HG03378 (cell line): Measurements from ENCODE around the gene TBC1D25.
"Not testable (repeated sequence)": the region's sequence is repeated elsewhere in the genome, so short reads cannot be mapped to it uniquely, and the experiment has no call there.

Source experiments
- ATAC-seq: cut with Tn5 transposase; IDR thresholded peaks from one replicate; pipeline ENCODE4 v1.9.1; 2021; ENCODE audit warnings: mild to moderate bottlenecking, moderate library complexity; ENCODE audit not compliant: unreplicated experiment

Gene TBC1D25

GRCh38 chrX:48555731-48556325 lies 16.3 kb downstream of the TBC1D25 start:
- ATAC-seq: not testable (repeated sequence)

GRCh38 chrX:48558271-48558670 lies 18.8 kb downstream of the TBC1D25 start:
- ATAC-seq: no peak

DNA sequence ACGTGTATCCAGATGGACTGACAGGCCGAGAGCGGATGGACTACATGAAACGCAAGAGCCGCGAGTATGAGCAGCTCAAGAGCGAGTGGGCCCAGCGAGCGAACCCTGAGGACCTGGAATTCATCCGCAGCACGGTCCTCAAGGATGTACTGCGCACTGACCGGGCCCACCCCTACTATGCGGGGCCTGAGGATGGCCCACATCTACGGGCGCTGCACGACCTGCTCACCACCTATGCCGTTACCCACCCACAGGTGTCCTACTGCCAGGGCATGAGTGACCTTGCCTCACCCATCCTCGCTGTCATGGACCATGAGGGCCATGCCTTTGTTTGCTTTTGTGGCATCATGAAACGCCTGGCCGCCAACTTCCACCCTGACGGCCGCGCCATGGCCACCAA lies 20.1 kb downstream of the TBC1D25 start:
- ATAC-seq: no peak

DNA sequence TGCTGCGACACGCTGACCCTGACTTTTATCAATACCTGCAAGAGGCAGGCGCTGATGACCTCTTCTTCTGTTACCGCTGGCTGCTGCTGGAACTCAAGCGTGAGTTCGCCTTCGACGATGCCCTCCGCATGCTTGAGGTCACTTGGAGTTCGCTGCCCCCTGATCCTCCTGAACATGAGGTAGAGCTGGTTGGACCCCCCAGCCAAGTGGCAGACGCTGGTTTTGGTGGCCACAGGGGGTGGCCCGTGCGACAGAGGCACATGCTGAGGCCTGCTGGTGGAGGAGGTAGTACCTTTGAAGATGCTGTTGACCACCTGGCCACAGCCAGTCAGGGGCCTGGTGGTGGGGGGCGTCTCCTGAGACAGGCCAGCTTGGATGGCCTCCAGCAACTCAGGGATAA lies 20.5 kb downstream of the TBC1D25 start:
- ATAC-seq: no peak

DNA sequence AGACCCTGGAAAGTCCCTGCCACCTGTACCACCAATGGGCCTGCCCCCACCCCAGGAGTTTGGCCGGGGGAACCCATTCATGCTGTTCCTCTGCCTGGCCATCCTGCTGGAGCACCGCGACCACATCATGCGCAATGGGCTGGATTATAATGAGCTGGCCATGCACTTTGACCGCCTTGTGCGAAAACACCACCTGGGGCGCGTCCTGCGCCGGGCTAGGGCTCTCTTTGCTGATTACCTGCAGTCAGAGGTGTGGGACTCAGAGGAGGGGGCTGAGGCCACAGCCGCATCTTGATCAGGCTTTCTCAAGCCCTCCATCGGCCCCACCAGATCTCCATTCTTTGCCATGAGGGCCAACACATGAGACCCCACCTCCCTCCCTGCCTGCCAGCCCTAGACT lies 21.2 kb downstream of the TBC1D25 start:
- no peak for ATAC-seq

- ATAC-seq: peak; percentile 48
These were observed 30.4 kb downstream of the TBC1D25 start for GRCh38 chrX:48569958-48570357.

DNA sequence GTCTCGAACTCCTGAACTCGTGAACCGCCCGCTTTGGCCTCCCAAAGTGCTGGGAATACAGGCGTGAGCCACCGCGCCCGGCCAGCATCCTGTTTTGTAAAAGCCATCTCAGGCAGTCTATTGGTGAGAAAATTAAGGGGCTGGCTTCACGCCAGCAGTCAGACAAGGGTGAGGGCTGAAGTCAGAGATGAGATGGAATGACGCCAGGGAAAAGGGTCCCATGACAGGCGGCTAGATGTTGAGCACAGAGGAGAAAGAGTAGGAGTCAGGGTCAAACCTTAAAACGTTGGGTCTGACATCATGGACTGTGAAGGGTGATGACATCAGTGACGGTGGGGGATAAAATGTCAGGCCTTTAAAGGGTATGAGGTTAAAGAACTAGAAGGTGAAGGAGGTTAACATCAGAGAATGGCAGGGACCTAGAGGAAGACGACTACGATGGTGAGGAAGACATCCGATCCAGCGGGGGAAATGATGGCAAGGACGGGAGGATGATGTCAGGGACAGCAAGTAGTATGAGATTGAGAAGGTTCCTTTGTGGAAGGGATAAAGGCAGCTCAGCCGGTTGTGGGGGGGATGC lies 34.3 kb downstream of the TBC1D25 start:
- peak; percentile 8 for ATAC-seq

DNA sequence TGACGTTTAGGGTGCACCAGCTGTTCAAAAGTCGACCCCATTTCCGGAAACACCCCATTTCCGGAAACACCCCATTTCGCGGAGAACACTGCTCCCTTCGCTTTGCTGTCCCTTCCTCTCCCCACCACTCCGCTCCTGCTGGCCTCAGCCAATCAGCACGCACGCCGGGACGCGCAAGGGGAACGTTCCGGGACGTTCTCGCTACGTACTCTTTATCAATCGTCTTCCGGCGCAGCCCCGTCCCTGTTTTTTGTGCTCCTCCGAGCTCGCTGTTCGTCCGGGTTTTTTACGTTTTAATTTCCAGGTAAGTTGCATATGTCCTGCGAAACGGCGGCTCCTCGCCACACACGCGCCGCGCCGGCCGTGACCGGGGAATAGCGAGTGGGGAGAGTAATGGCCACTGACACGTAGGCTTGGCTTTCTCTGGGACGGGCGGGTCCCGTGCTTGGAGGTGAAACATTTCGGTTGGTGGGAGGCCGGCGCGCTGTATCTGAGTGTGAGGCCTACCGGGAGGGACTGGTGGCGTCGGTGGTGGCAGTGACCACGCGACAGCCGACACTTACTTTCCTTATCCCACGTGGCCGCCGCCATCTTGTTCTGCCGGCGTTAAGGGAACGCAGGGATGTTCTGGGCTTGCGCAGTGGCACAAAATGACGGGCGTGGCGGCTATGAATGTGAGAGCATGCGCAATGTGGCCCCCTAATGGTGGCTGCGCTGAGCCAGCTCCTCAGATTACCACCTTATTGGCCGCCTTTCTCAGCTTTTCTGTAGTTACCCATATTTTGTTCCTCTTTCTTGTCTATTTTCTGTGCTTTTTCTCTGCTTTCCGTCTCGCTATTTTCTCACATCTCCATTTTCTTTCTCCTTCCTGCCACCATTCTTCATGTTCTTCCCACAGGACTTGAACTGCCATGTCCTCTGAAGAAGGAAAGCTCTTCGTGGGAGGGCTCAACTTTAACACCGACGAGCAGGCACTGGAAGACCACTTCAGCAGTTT lies 35.1 kb downstream of the TBC1D25 start, which contains the start of gene RBM3:
Gene RBM3, plus strand, starts transcription at position 215 of the 997 bp plus-strand sequence. Its CDS starts 697 bp downstream, at position 912.
- ATAC-seq: peak; percentile 63

GRCh38 chrX:48575642-48576041 lies 36.1 kb downstream of the TBC1D25 start:
- no peak for ATAC-seq

DNA sequence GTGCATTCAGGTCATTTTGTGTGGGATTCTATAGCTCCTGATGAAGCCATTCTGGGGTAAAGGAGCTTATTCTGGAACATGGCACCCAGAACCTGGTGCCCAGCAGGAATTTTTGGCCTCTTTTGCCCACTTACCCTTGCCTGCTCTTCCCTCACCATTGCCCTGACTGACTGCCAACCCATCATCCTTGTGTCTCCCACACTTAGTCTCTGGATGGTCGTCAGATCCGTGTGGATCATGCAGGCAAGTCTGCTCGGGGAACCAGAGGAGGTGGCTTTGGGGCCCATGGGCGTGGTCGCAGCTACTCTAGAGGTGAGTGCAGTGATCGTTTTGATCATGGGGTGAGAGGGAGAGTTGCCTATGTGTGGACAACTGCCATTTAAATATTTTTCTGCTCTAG lies 36.6 kb downstream of the TBC1D25 start:
- ATAC-seq: no peak

DNA sequence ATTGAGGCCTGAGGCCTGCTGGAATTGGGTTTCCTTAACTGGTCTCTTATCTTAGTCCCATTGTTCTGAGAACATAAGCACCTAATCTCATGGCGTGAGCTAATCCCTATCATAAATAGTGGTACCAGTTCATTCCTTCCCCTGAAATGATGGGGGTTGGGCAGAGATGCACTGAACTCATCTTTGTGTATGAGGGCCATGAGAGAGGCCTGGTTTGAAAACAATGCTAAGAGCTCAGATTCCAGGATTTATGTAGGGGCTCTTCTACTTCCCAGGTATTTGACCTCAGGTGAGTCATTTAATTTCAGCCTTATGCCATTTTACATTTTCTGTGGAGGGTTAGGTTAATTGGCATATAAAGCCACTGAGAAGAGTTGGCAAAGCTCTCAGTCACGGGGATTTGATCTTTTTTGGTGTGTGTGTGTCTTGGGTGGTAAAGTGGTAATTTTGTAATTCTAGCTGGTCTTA lies 39.2 kb downstream of the TBC1D25 start:
- no peak for ATAC-seq

DNA sequence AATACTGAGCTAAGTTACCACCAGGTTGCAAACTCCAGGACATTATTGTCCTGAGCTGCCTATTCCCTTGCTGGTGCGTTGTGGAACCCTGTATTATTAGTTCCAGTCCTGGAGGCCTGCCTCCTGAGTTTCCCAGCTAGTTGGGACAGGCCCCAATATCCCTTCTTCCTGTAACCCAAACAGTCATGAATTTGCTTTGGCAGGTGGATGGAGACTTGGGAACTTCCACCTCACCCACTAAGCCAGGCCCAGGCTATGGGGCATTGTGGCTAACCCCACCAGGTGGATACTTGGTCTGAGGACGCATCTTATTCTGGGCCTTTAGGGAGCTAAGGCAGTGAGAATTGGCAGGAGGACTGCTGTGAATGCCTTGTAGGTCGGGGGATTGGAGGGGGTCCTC lies 39.7 kb downstream of the TBC1D25 start:
- no peak for ATAC-seq

GRCh38 chrX:48580662-48581061 lies 41.1 kb downstream of the TBC1D25 start:
- ATAC-seq: no peak

GRCh38 chrX:48584698-48585097 lies 45.2 kb downstream of the TBC1D25 start:
- ATAC-seq: no peak

DNA sequence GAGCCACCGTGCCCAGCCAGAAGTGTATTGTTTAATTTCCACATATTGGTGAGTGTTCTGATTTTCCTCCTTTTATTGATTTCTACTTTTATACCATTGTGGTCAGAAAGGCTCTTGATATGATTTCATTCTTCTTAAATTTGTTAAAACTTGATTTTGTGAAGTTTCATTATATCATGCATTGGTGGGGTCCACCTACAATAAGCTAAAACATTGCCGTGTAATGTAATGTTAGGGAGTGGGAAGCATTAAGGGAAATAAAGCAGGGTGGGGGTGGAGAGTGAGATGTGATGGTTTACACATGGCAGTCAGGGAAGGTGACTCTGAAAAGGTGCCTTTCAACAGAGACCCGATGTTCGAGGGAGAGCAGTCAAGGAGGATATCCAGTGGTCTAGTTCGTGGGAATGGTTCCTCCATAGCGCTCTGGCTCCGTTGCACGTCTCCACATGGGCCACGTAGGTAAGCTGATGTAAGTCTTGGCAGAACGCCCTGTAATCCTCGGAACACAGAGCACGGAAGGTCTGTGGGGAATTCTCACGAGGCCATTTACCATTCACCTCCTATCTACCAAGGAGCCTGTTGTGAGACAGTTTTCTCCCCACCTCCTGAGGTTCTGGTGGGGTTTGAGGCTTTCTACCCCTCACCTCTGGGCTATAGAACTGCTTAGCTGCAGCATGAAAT lies 50.1 kb downstream of the TBC1D25 start:
- no peak for ATAC-seq

GRCh38 chrX:48590203-48591103 lies 50.9 kb downstream of the TBC1D25 start:
- ATAC-seq: no peak

- ATAC-seq: no peak
These were observed 51.8 kb downstream of the TBC1D25 start for GRCh38 chrX:48591255-48591791.

GRCh38 chrX:48592971-48593370 lies 53.5 kb downstream of the TBC1D25 start:
- ATAC-seq: no peak

DNA sequence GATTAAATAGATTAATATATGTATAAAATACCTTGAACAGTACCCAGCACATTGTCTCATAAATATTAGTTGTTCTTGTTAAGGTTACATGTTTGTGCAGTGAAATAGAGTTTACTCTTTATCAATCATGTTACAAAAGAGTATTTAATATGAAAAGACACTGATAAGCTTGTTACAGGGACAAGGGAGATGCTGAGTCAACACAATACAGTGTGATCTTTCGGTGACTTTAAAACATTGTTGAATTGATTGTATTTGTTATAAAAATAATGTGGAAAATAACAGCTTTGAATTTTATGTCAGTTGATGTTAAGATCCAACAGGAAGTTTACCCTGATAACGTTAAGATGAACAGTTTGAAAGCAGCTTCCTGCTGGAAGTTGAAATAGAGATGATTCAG lies 56.4 kb downstream of the TBC1D25 start:
- no peak for ATAC-seq
